Endothelial cell of umbilical vein (primary cell): ENCODE results near the gene CCDC34. TPM values are rescaled to one million over a fixed set of nuclear protein-coding genes. Genes with fewer than 3 reads are reported as not detected.

Experiments
- BruUV-seq: library from RNA; stranded (reverse); fragments of 400-500 nt; replicated peaks from 2 replicates; lab custom pipeline; 2021; lab: Mats Ljungman, UMichigan
- CTCF ChIA-PET: fragments of 300-600, 350-600 bp; sonication (Branson Sonifier 250); formaldehyde crosslinking; loops from one replicate; lab custom pipeline; 2021; ENCODE audit warnings: antibody characterized with exemption, inconsistent platforms; lab: Charles Lee
- POLR2A ChIA-PET: fragments of 300-600, 350-600 bp; sonication (Branson Sonifier 250); formaldehyde crosslinking; loops from one replicate; lab custom pipeline; 2021; ENCODE audit warnings: antibody characterized with exemption, inconsistent platforms; lab: Charles Lee
- DNase-seq: peaks from one replicate; pipeline ENCODE4 v3.0.0-alpha.2; 2011; ENCODE audit warnings: low read depth, low spot score
- FAIRE-seq: peaks from 2 replicates; lab custom pipeline; 2011; peaks lifted over from hg19 to GRCh38; lab: Jason Lieb, UNC
- H2AFZ ChIP-seq: 2 replicates; pipeline ENCODE4 v1.6.0; 2012; ENCODE audit warnings: low read depth, low read length, control low read depth, inconsistent platforms
- H3K27ac ChIP-seq: 2 replicates; pipeline ENCODE4 v1.5.1; 2011; ENCODE audit warnings: low read depth, mild to moderate bottlenecking, control low read depth, low read length, moderate library complexity; ENCODE audit not compliant: insufficient read depth
- H3K27me3 ChIP-seq, 2 experiments: 2 replicates each; pipeline versions ENCODE4 v1.6.0 to v1.6.1; 2011; ENCODE audit warnings: low read length in 2 of 2, mixed read lengths in 1 of 2; ENCODE audit not compliant: control insufficient read depth in 2 of 2, insufficient read depth in 2 of 2
- H3K36me3 ChIP-seq, 2 experiments: 2 replicates in 1 of 2; 3 replicates in 1 of 2; pipeline ENCODE4 v1.5.1; 2011; ENCODE audit warnings: low read length in 2 of 2, mild to moderate bottlenecking in 1 of 2, moderate library complexity in 1 of 2; ENCODE audit not compliant: control insufficient read depth in 2 of 2, insufficient read depth in 2 of 2; ENCODE audit errors: extremely low read depth in 1 of 2
- H3K4me1 ChIP-seq: 3 replicates; pipeline ENCODE4 v1.5.1; 2011; ENCODE audit warnings: mild to moderate bottlenecking, low read length; ENCODE audit not compliant: control insufficient read depth, insufficient read depth; ENCODE audit errors: extremely low read depth
- H3K4me2 ChIP-seq: 2 replicates; pipeline ENCODE4 v1.6.1; 2011; ENCODE audit warnings: low read length, control low read depth, mixed read lengths; ENCODE audit not compliant: insufficient read depth
- H3K4me3 ChIP-seq, 3 experiments: fragments of 200-600 bp in 1 of 3; sonication (generic), shearing (Covaris generic) in 1 of 3; replicated peaks in 1 of 3; 2 replicates each; pipeline ENCODE4 v1.5.1; 2011 to 2016; ENCODE audit warnings: control low read depth in 3 of 3, low read length in 3 of 3, mild to moderate bottlenecking in 2 of 3, inconsistent platforms in 1 of 3, low read depth in 1 of 3, moderate library complexity in 1 of 3; ENCODE audit not compliant: insufficient read depth in 1 of 3
- H3K79me2 ChIP-seq: 2 replicates; pipeline ENCODE4 v1.6.0; 2012; ENCODE audit warnings: low read length, inconsistent platforms; ENCODE audit not compliant: control insufficient read depth, insufficient read depth
- H3K9ac ChIP-seq: replicated peaks from 2 replicates; pipeline ENCODE3; 2011; ENCODE audit warnings: low read length, control low read depth; ENCODE audit not compliant: insufficient read depth; ENCODE audit errors: extremely low read depth
- H3K9me1 ChIP-seq: replicated peaks from 3 replicates; pipeline ENCODE4 v1.6.0; 2011; ENCODE audit warnings: mild to moderate bottlenecking, low read length; ENCODE audit not compliant: control insufficient read depth, insufficient read depth; ENCODE audit errors: extremely low read depth
- H3K9me3 ChIP-seq: replicated peaks from 2 replicates; pipeline ENCODE4 v1.5.1; 2012; ENCODE audit warnings: low read length, inconsistent platforms; ENCODE audit not compliant: control insufficient read depth, insufficient read depth
- H4K20me1 ChIP-seq: replicated peaks from 2 replicates; pipeline ENCODE3; 2011; ENCODE audit warnings: mild to moderate bottlenecking, low read length; ENCODE audit not compliant: control insufficient read depth, insufficient read depth; ENCODE audit errors: extremely low read depth
- EZH2 ChIP-seq: IDR thresholded peaks from 2 replicates; pipeline ENCODE4 v1.6.1; 2012; ENCODE audit warnings: borderline replicate concordance, low read depth, mild to moderate bottlenecking, moderate library complexity, low read length, inconsistent platforms; ENCODE audit not compliant: severe bottlenecking
- FOS ChIP-seq: IDR thresholded peaks from 2 replicates; pipeline ENCODE4 v1.6.1; 2011; ENCODE audit warnings: mild to moderate bottlenecking, low read length, moderate library complexity, borderline replicate concordance; ENCODE audit not compliant: insufficient read depth
- GATA2 ChIP-seq: IDR thresholded peaks from 2 replicates; pipeline ENCODE4 v1.7.0; 2011; ENCODE audit warnings: low read depth, mild to moderate bottlenecking, moderate library complexity, mixed read lengths, low read length; ENCODE audit not compliant: insufficient read length, insufficient read depth
- JUN ChIP-seq: IDR thresholded peaks from 2 replicates; pipeline ENCODE4 v1.6.1; 2011; ENCODE audit warnings: borderline replicate concordance, low read depth; ENCODE audit not compliant: insufficient read length, insufficient read depth
- MYC ChIP-seq: IDR thresholded peaks from one replicate; pipeline ENCODE4 v1.6.1; 2011; ENCODE audit warnings: mild to moderate bottlenecking, low read depth, low read length
- POLR2A ChIP-seq: IDR thresholded peaks from 2 replicates; pipeline ENCODE4 v1.6.1; 2012; ENCODE audit warnings: low read depth, mild to moderate bottlenecking, control low read depth, low read length
- POLR2AphosphoS5 ChIP-seq: IDR thresholded peaks from 2 replicates; pipeline ENCODE4 v1.6.1; 2012; ENCODE audit warnings: low read depth, mild to moderate bottlenecking, control low read depth, low read length, moderate library complexity; ENCODE audit not compliant: insufficient read depth
- dilution Hi-C: fragments of 300-500 bp; cut with MboI; formaldehyde crosslinking; loops from one replicate; pipeline ENCODE4 v1.15.0; 2019; ENCODE audit warnings: low sequenced_read_pairs; ENCODE audit not compliant: extremely low pct_ligation_motif_present
- intact Hi-C: fragments of 100-400 bp; cut with micrococcal nuclease; formaldehyde crosslinking; loops from one replicate; pipeline ENCODE4 v1.10.0; 2022
- polyA plus RNA-seq, 4 experiments: library from polyadenylated mRNA; depleted of rRNA in 3 of 4; stranded (reverse) in 3 of 4; unstranded in 1 of 4; fragments of >200 nt; gene quantifications; 2 replicates each; pipeline versions ENCODE4 v1.2.1 to v1.2.3, GENCODE V29; 2011 to 2012; ENCODE audit warnings: missing spikeins in 1 of 4
- total RNA-seq: library from RNA; stranded (reverse); gene quantifications from 2 replicates; pipeline ENCODE4 v1.2.3, GENCODE V29; 2021
- TF ChIP-seq, protein P1 (sequence below), 2 donors: IDR thresholded peaks; 1 replicate in 1 of 2; 2 replicates in 1 of 2; pipeline ENCODE4 v1.5.1; 2011; ENCODE audit warnings: low read length in 2 of 2, mild to moderate bottlenecking in 2 of 2, moderate library complexity in 2 of 2, control low read depth in 1 of 2, inconsistent platforms in 1 of 2, low read depth in 1 of 2; ENCODE audit not compliant: insufficient read depth in 1 of 2; ENCODE audit errors: extremely low read depth in 1 of 2
- TF ChIP-seq, protein P2 (sequence below): IDR thresholded peaks from 2 replicates; pipeline ENCODE4 v1.6.1; 2011; ENCODE audit not compliant: insufficient read depth, insufficient read length

CCDC34 gene
- total and polyA plus RNA-seq, 2 donors (not counting 3 experiments of a cell fraction or from before 2014, with no cell fraction given): 2.3 to 11.4 TPM

DNA sequence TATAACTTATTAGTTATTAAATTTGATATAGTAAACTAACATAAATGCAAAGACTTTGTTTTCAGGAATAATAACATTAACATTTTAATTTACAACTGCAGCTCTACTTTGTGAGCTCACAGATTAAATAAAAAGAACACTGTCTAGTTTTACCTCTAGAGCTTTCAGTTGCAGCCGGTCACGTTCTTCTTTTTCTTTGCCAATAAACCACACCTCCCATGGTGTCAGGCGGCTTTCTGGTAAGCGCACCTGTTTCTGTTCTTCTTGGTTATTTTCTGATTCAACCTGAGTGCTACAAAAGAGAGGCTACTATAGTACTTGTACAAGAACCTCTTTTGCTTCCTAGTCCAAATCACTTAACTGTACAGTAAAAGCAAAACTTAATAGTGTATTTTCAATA is 5.8 kb downstream of the CCDC34 start:
- no peak overlapping the region for H3K4me2 ChIP-seq
- no peak overlapping the region for H3K9ac ChIP-seq
- H3K4me3 ChIP-seq: no peak overlapping the region
- H3K4me1 ChIP-seq: no peaks in the 10 kb centered on the region
- no peak overlapping the region for H3K27ac ChIP-seq
- FAIRE-seq (no peak), DNase-seq (no peak)
- ChIA-PET POLR2A (no interaction called here), CTCF (interaction anchor here (0.7 to 1.3 kb wide), 2 partner anchors 61 to 128 kb away, joined by 3 to 5 read pairs; no protein-coding TSS in a partner anchor)
- H3K27me3 ChIP-seq: no peaks in the 10 kb centered on the region
- no peaks in the 10 kb centered on the region for H3K9me3 ChIP-seq
- TF ChIP-seq MYC: no peak
- TF ChIP-seq JUN: no peak
- TF ChIP-seq GATA2: no peak
- TF ChIP-seq FOS: no peak
- no peak for TF ChIP-seq POLR2AphosphoS5
- TF ChIP-seq, protein P1, sequence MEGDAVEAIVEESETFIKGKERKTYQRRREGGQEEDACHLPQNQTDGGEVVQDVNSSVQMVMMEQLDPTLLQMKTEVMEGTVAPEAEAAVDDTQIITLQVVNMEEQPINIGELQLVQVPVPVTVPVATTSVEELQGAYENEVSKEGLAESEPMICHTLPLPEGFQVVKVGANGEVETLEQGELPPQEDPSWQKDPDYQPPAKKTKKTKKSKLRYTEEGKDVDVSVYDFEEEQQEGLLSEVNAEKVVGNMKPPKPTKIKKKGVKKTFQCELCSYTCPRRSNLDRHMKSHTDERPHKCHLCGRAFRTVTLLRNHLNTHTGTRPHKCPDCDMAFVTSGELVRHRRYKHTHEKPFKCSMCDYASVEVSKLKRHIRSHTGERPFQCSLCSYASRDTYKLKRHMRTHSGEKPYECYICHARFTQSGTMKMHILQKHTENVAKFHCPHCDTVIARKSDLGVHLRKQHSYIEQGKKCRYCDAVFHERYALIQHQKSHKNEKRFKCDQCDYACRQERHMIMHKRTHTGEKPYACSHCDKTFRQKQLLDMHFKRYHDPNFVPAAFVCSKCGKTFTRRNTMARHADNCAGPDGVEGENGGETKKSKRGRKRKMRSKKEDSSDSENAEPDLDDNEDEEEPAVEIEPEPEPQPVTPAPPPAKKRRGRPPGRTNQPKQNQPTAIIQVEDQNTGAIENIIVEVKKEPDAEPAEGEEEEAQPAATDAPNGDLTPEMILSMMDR (IDR thresholded peaks at IDR 0.05; ENCODE audit: extremely low read depth in 1 of 2, insufficient read depth in 1 of 2, low read depth in 1 of 2, low read length in 2 of 2): no peak
- TF ChIP-seq EZH2: no peak
- TF ChIP-seq, protein P2, sequence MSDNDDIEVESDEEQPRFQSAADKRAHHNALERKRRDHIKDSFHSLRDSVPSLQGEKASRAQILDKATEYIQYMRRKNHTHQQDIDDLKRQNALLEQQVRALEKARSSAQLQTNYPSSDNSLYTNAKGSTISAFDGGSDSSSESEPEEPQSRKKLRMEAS: no peak
- no peak for TF ChIP-seq POLR2A
- H4K20me1 ChIP-seq: no peaks in the 10 kb centered on the region
- H2AFZ ChIP-seq: no peak overlapping the region
- no TSS peak for BruUV-seq
- no peaks in the 10 kb centered on the region for H3K9me1 ChIP-seq
- dilution Hi-C loops (no loop called here), intact Hi-C loops (no loop called here)
- H3K36me3 ChIP-seq: no peaks in the 10 kb centered on the region
- H3K79me2 ChIP-seq: no peaks in the 10 kb centered on the region
